ENCODE data around the gene TBXA2R.

The TBXA2R gene

DNA sequence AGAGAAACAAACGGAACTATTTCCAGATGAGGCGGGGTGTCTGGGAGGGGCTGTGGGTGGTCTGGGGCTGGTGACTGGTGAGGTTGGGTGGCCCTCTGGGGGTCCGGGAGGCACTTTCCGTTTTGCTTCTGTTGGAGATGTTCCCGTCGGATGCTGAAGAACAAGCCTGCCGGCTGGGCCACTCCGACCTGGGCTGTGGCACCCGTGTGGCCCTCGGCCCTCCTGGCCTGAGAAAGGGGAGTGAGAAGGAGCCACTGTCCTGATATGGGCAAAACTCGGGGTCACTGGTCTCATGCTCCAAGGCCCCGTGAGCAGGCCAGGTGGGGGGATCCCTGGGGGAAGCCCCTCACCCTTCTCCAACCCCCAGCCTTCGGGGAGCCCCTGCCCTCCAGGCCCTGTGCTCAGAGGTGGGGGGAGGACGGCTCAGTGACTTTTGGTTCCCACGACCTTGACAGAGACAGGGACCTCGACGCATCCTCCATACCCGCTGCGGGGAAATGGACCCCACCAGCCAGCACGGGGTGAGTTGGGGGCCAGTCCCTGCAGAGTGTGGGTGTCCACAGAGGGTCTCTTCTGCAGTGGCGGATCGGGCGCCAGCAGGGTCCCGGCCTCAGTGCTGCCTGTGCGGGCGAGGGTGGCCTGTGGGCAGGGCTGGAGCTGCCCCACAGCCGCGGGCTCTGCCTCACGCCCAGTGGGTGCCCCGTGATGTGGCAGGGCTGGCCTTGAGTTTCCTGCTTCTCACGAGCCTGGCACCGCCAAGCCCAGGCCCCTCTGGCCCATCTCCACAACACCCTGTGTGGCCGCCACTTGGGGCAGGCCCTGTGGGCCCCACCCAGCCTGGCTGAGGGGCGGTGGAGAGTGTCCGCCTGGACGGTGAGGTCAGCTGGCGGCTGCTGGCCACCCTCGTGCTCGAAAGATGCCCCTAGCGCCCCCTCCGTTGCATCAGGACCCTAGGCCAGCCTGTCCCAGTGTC, 4.4 kb upstream of the TBXA2R start:
- Mint-ChIP-seq H3K36me3 (ENCODE audit: low read depth) (peaks cover 11% of the 10 kb centered on the region), H3K27ac (no peak overlapping the region), H3K4me3 (no peak overlapping the region), H3K9me3 (no peaks in the 10 kb centered on the region), H3K4me1 (peaks cover 15% of the 10 kb centered on the region), H3K27me3 (ENCODE audit: low read depth, poor library complexity) (peaks cover 7% of the 10 kb centered on the region)
- TF ChIP-seq, protein P1, sequence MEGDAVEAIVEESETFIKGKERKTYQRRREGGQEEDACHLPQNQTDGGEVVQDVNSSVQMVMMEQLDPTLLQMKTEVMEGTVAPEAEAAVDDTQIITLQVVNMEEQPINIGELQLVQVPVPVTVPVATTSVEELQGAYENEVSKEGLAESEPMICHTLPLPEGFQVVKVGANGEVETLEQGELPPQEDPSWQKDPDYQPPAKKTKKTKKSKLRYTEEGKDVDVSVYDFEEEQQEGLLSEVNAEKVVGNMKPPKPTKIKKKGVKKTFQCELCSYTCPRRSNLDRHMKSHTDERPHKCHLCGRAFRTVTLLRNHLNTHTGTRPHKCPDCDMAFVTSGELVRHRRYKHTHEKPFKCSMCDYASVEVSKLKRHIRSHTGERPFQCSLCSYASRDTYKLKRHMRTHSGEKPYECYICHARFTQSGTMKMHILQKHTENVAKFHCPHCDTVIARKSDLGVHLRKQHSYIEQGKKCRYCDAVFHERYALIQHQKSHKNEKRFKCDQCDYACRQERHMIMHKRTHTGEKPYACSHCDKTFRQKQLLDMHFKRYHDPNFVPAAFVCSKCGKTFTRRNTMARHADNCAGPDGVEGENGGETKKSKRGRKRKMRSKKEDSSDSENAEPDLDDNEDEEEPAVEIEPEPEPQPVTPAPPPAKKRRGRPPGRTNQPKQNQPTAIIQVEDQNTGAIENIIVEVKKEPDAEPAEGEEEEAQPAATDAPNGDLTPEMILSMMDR (IDR thresholded peaks at IDR 0.05) = no peak
- no peak for DNase-seq

DNA sequence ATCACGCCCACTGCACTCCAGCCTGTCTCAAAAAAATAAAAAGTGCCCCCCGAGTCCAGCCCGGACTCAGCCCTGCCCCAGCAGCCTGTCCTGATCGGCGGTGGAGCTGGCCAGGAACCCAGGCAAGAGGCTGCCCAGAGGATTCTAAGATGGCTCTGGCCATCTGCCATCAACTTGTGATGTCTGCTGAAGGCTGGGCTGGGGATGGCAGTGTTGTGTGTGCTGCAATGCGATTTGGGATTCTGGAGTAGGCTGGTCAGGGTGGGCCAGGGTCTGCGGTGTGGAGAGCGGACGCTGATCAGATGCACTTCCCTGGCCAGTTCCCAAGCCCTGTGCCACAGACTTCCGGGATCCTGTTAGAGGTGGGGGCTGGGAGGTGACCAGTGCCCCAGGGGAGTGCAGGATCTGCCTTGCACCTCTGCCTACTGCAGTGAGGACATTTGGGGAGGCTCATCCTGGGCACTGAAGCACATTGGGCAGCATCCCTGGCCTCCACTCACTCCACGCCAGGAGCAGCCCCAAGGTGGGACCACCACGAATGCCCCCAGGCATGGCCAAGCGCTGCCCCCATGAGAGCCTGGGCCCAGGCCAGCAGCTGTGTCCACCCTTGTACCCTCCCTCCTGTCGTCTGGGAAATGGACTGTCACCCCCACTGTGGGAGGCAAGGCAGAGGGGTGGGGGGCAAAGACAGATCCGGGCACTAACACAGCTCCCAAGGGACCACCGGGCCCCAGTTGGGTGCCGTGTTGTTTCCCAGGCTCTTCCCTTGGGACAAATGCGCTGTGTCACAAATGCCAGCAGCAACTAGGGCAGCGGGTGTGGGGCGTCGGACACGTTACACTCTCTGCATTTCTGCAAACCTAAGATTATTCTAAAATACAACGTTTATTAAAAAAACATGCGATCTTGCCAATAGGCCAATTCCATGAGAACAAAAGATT, 3.4 kb upstream of the TBXA2R start:
- H3K27me3 Mint-ChIP-seq (ENCODE audit: low read depth, poor library complexity) = peaks cover 7% of the 10 kb centered on the region
- peaks cover 15% of the 10 kb centered on the region for H3K4me1 Mint-ChIP-seq
- no peak for DNase-seq
- H3K36me3 Mint-ChIP-seq (ENCODE audit: low read depth) = peaks cover 11% of the 10 kb centered on the region
- H3K9me3 Mint-ChIP-seq = no peaks in the 10 kb centered on the region
- no peak overlapping the region for H3K4me3 Mint-ChIP-seq
- TF ChIP-seq, protein P1 (IDR thresholded peaks at IDR 0.05) = no peak
- H3K27ac Mint-ChIP-seq = no peak overlapping the region

GRCh38 chr19:3608750-3609322, 2.2 kb upstream of the TBXA2R start:
- no peak overlapping the region for H3K27ac Mint-ChIP-seq
- DNase-seq = no peak
- H3K9me3 Mint-ChIP-seq = no peaks in the 10 kb centered on the region
- peaks cover 11% of the 10 kb centered on the region for H3K36me3 Mint-ChIP-seq (ENCODE audit: low read depth)
- H3K27me3 Mint-ChIP-seq (ENCODE audit: low read depth, poor library complexity) = peaks cover 7% of the 10 kb centered on the region
- H3K4me1 Mint-ChIP-seq = peaks cover 15% of the 10 kb centered on the region
- H3K4me3 Mint-ChIP-seq = no peak overlapping the region
- TF ChIP-seq, protein P1 (IDR thresholded peaks at IDR 0.05) = no peak

DNA sequence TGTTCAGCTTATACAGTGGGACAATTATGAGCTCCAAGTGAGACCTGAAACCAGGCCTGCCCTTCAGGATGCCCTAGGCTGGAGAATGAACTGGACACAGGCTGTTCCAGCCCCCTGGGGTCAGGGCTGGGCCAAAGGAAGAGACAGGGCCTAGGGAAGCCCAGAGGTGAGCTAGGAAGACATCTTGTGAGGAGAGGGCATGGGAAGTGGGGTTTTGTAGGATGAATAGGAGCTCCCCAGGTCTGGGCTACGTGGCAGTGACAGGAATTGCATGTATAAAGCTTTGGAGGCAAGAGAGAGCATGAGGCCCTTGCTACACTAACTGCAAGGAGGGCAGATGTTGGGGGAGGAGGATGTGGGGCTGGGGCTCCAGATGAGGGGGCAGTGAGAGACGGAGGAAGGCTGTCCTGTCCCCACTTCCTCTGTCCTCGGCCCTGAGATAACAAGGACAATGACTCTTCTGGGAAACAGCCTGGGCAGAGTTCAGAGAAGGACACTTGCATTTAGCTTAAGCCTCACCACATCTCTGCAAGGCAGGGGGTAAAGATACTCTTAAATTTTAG, 1.5 kb upstream of the TBXA2R start:
- Mint-ChIP-seq H3K9me3 (no peaks in the 10 kb centered on the region), H3K4me1 (peaks cover 21% of the 10 kb centered on the region), H3K36me3 (ENCODE audit: low read depth) (peaks cover 11% of the 10 kb centered on the region), H3K27ac (no peak overlapping the region), H3K4me3 (peak overlapping the region; percentile 58), H3K27me3 (ENCODE audit: low read depth, poor library complexity) (peaks cover 7% of the 10 kb centered on the region)
- no peak for DNase-seq
- TF ChIP-seq, protein P1 (IDR thresholded peaks at IDR 0.05) = no peak

- TF ChIP-seq, protein P1 (IDR thresholded peaks at IDR 0.05) = no peak
- peak overlapping the region; percentile 70 for H3K4me3 Mint-ChIP-seq
- no peak overlapping the region for H3K27ac Mint-ChIP-seq
- no peak for DNase-seq
- peaks cover 11% of the 10 kb centered on the region for H3K36me3 Mint-ChIP-seq (ENCODE audit: low read depth)
- no peaks in the 10 kb centered on the region for H3K9me3 Mint-ChIP-seq
- peaks cover 7% of the 10 kb centered on the region for H3K27me3 Mint-ChIP-seq (ENCODE audit: low read depth, poor library complexity)
- H3K4me1 Mint-ChIP-seq = peaks cover 24% of the 10 kb centered on the region
Measured at GRCh38 chr19:3607303-3608078, 816 bp upstream of the TBXA2R start.

Measured in nephron progenitor cell (in vitro differentiated cells).